ENCODE measurements around the gene PTPRJ. TPM values are rescaled to one million over a fixed set of nuclear protein-coding genes. Genes with fewer than 3 reads are reported as not detected.

PTPRJ gene
- total and polyA plus RNA-seq, 9 of the 15 experiments (the other 6 are each of a cell fraction or from before 2014, with no cell fraction given), result 0.56 to 10.7 (median 4.8) TPM

DNA sequence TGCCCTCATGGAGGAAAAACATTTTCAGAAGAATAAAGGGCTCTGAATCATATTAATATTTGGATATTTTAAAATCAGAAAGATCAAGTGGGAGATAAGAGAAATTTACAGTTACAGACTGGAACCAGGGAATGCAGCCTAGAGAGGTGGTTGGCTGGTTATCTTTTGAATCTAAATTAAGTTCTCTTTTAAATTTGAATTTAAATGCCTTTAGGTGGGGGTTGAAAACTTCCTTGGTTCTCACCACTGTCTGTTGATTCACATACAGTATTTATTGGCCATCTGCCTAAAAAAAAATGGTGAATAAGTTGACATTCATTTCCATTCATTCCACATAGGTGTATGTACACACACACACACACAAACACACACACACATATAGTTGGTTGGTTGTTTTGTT lies 35.7 kb upstream of the PTPRJ start:
- H3K4me1 ChIP-seq (replicated peaks in 1 of 2; ENCODE audit: control insufficient read depth in 2 of 2, insufficient read depth in 2 of 2, low read length in 2 of 2), result peaks cover 45 to 57% of the 10 kb centered on the region in 2 experiments
- ChIA-PET POLR2A (interaction anchor here (0.8 to 1.9 kb wide), 4 partner anchors 11 to 167 kb away, joined by 3 to 5 read pairs (median 4); no protein-coding TSS in a partner anchor), CTCF (ENCODE audit: low intra/inter-chr PET ratio) (interaction anchor here (0.6 kb wide), 1 partner anchor 165 kb away, joined by 3 read pairs; no protein-coding TSS in a partner anchor)
- ATAC-seq (no peak), DNase-seq (ENCODE audit: extremely low read depth in 1 of 4, low spot score in 3 of 4) (no peak), FAIRE-seq (peak; percentile 69)
- no peaks in the 10 kb centered on the region for H3K9me3 ChIP-seq (replicated peaks; ENCODE audit: control insufficient read depth, insufficient read depth, low read depth, low read length)
- intact Hi-C loops (cut with micrococcal nuclease) (loop anchor here (2.0 kb wide), 1 partner anchor 38 kb away; no protein-coding TSS in a partner anchor), in situ Hi-C loops (cut with MboI) (no loop called here)
- H3K4me3 ChIP-seq, result 0 out of 2 replicates have a peak overlapping the region, but pooled peaks have one; percentile 16
- no peaks in the 10 kb centered on the region for H3K9me1 ChIP-seq (ENCODE audit: control insufficient read depth, insufficient read depth, low read length)
- H2AFZ ChIP-seq (ENCODE audit: low read depth, low read length), result peak overlapping the region; percentile 78
- no peaks in the 10 kb centered on the region for H4K20me1 ChIP-seq (replicated peaks; ENCODE audit: control insufficient read depth, insufficient read depth, low read length)
- BruUV-seq (replicated peaks), result no TSS peak
- H3K27me3 ChIP-seq (ENCODE audit: control insufficient read depth in 2 of 2, insufficient read depth in 2 of 2, low read length in 2 of 2), result no peaks in the 10 kb centered on the region
- H3K9ac ChIP-seq (ENCODE audit: insufficient read depth in 1 of 2, low read depth in 2 of 2, low read length in 2 of 2), result peak overlapping the region; percentile 71 to 82; a peak in 3 of 4 replicates
- no peaks in the 10 kb centered on the region for H3K79me2 ChIP-seq (ENCODE audit: control insufficient read depth, insufficient read depth, low read length)
- no peaks in the 10 kb centered on the region for H3K36me3 ChIP-seq (ENCODE audit: control insufficient read depth, insufficient read depth, low read length)
- H3K27ac ChIP-seq (ENCODE audit: extremely low read depth, low read depth, low read length), result peak overlapping the region; percentile 90
- peak overlapping the region; percentile 80 for H3K4me2 ChIP-seq (ENCODE audit: insufficient read depth, low read length)
- TF ChIP-seq BRD9 (IDR thresholded peaks at IDR 0.05; ENCODE audit: low read depth, partially characterized antibody) (no peak), MCM7 (IDR thresholded peaks at IDR 0.05) (no peak), ZNF197 (CRISPR knock-in tag; IDR thresholded peaks at IDR 0.05; ENCODE audit: low read depth) (0 out of 2 replicates have a peak, but pooled peaks have one; percentile 49), TBL1XR1 (IDR thresholded peaks at IDR 0.05; ENCODE audit: low read length in 2 of 2) (no peak), TCF7L2 (IDR thresholded peaks at IDR 0.05; ENCODE audit: low read depth, low read length) (no peak), FOXM1 (IDR thresholded peaks at IDR 0.05; ENCODE audit: low read depth) (peak; percentile 54; the same call in 1 of the 2 replicates), FOXM1 (CRISPR knock-in tag; IDR thresholded peaks at IDR 0.05; ENCODE audit: low read depth) (no peak), ZNF239 (CRISPR knock-in tag; IDR thresholded peaks at IDR 0.05) (peak; percentile 35; the same call in 1 of the 2 replicates), KDM5B (IDR thresholded peaks at IDR 0.05; ENCODE audit: insufficient replicate concordance, low read depth, low read length) (peak; percentile 33), KAT2B (IDR thresholded peaks at IDR 0.05; ENCODE audit: low read depth, low read length) (no peak), ZNF282 (CRISPR knock-in tag; IDR thresholded peaks at IDR 0.05) (no peak), GATAD2B (IDR thresholded peaks at IDR 0.05; ENCODE audit: borderline replicate concordance) (0 out of 2 replicates have a peak, but pooled peaks have one; percentile 26), POLR2H (tag; IDR thresholded peaks at IDR 0.05; ENCODE audit: low read depth) (peak; percentile 51; the same call in 1 of the 2 replicates), DDX20 (tag; IDR thresholded peaks at IDR 0.05; ENCODE audit: low read depth) (peak; percentile 62; the same call in 1 of the 2 replicates), HNRNPK (IDR thresholded peaks at IDR 0.05; ENCODE audit: low read depth, low read length, poor library complexity, severe bottlenecking) (no peak), ZFP30 (CRISPR knock-in tag; IDR thresholded peaks at IDR 0.05; ENCODE audit: borderline replicate concordance) (no peak)
- TF ChIP-seq, protein P1, sequence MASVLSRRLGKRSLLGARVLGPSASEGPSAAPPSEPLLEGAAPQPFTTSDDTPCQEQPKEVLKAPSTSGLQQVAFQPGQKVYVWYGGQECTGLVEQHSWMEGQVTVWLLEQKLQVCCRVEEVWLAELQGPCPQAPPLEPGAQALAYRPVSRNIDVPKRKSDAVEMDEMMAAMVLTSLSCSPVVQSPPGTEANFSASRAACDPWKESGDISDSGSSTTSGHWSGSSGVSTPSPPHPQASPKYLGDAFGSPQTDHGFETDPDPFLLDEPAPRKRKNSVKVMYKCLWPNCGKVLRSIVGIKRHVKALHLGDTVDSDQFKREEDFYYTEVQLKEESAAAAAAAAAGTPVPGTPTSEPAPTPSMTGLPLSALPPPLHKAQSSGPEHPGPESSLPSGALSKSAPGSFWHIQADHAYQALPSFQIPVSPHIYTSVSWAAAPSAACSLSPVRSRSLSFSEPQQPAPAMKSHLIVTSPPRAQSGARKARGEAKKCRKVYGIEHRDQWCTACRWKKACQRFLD (CRISPR knock-in tag; IDR thresholded peaks at IDR 0.05), result no peak; the same call in 1 of the 2 replicates
- TF ChIP-seq, protein P2, sequence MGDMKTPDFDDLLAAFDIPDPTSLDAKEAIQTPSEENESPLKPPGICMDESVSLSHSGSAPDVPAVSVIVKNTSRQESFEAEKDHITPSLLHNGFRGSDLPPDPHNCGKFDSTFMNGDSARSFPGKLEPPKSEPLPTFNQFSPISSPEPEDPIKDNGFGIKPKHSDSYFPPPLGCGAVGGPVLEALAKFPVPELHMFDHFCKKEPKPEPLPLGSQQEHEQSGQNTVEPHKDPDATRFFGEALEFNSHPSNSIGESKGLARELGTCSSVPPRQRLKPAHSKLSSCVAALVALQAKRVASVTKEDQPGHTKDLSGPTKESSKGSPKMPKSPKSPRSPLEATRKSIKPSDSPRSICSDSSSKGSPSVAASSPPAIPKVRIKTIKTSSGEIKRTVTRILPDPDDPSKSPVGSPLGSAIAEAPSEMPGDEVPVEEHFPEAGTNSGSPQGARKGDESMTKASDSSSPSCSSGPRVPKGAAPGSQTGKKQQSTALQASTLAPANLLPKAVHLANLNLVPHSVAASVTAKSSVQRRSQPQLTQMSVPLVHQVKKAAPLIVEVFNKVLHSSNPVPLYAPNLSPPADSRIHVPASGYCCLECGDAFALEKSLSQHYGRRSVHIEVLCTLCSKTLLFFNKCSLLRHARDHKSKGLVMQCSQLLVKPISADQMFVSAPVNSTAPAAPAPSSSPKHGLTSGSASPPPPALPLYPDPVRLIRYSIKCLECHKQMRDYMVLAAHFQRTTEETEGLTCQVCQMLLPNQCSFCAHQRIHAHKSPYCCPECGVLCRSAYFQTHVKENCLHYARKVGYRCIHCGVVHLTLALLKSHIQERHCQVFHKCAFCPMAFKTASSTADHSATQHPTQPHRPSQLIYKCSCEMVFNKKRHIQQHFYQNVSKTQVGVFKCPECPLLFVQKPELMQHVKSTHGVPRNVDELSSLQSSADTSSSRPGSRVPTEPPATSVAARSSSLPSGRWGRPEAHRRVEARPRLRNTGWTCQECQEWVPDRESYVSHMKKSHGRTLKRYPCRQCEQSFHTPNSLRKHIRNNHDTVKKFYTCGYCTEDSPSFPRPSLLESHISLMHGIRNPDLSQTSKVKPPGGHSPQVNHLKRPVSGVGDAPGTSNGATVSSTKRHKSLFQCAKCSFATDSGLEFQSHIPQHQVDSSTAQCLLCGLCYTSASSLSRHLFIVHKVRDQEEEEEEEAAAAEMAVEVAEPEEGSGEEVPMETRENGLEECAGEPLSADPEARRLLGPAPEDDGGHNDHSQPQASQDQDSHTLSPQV (IDR thresholded peaks at IDR 0.05), result peak; percentile 44

Measured in K562 (cell line).